ENCODE results near the gene BORCS5. TPM values are rescaled to one million over a fixed set of nuclear protein-coding genes. Genes with fewer than 3 reads are reported as not detected.

BORCS5 gene
- total RNA-seq, 4 donors from 2014 or later, result 7.6 to 20.4 (median 10.0) TPM

DNA sequence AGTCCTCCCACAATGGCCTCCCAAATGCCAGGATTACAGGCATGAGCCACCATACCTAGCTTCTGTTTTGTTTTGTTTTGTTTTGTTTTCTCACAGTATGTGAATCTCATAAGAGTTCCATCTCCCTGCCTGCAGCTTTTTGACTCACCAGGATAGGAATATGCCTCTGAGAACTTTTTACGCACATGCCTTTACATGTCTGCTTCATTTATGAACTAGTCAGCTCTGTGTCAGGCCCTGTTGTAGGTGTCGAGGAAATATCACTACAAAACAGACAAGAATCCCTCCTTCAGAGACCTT, 89.0 kb downstream of the BORCS5 start:
- Histone ChIP-seq H3K27me3 (no peaks in the 10 kb centered on the region), H3K9me3 (no peaks in the 10 kb centered on the region), H3K4me3 (no peak overlapping the region), H3K4me1 (peaks cover 0 to 62% (median 35%) of the 10 kb centered on the region in 3 donors), H3K27ac (no peak overlapping the region), H3K36me3 (no peaks in the 10 kb centered on the region)
- 30 to 57% methylated on average over 2 of the region's 2 CpGs for WGBS, 2 donors
- DNase-seq, result no peak
- intact Hi-C loops (cut with DNase I), result no loop called here
- TF ChIP-seq POLR2A (IDR thresholded peaks at IDR 0.05), result no peak
- TF ChIP-seq, protein P1, sequence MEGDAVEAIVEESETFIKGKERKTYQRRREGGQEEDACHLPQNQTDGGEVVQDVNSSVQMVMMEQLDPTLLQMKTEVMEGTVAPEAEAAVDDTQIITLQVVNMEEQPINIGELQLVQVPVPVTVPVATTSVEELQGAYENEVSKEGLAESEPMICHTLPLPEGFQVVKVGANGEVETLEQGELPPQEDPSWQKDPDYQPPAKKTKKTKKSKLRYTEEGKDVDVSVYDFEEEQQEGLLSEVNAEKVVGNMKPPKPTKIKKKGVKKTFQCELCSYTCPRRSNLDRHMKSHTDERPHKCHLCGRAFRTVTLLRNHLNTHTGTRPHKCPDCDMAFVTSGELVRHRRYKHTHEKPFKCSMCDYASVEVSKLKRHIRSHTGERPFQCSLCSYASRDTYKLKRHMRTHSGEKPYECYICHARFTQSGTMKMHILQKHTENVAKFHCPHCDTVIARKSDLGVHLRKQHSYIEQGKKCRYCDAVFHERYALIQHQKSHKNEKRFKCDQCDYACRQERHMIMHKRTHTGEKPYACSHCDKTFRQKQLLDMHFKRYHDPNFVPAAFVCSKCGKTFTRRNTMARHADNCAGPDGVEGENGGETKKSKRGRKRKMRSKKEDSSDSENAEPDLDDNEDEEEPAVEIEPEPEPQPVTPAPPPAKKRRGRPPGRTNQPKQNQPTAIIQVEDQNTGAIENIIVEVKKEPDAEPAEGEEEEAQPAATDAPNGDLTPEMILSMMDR (IDR thresholded peaks at IDR 0.05), result no peak

DNA sequence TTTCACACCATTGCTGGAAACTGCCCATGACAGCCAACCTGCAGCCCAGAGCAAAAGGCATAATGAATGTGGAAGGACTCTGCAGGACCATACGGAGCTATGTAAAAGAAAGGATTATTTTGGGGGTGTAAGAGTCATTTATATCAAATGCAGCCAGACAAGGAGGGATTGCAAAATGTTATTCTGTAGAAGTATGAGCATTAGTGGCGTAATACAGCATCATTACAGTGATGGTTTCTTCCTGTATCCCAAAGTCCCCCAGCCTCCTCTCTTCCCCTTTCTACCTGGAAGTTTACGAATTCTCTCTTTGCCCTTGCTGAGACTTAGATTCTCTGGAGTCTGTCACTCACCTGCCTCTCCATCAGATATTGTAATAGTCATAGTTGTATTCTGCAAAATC, 89.9 kb downstream of the BORCS5 start:
- H3K4me1 ChIP-seq, result peaks cover 0 to 52% (median 27%) of the 10 kb centered on the region in 3 donors
- WGBS, 2 donors, result 84 to 87% methylated on average over 3 of the region's 3 CpGs
- no peak for DNase-seq

DNA sequence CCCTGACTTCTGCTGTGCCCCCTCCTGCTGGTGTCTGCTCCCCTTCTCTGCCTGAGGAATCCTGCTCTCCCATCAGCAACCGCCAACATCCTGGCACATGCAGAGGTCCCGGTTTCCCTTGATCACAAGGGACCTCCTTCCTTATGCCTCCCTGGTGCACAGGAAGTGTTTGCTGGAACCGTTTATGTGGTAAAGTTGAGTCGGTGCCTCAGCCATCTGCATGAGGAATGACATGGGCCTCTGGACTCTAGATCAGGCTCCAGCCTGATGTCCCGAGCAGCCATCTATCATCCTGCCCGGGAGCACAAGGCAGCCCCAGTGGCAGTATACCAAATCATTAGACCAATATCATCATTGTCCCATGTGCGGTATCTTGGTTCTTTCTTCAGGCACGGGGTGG, 90.4 kb downstream of the BORCS5 start:
- 69 to 71% methylated on average over 5 to 8 of the region's 8 CpGs for WGBS, 2 donors
- no peak for DNase-seq

More for the DNA sequence above, 89.9 kb downstream of the BORCS5 start:
- intact Hi-C loops (cut with DNase I), result no loop called here
- Histone ChIP-seq H3K4me3 (no peak overlapping the region), H3K36me3 (no peaks in the 10 kb centered on the region), H3K27ac (no peak overlapping the region), H3K9me3 (no peaks in the 10 kb centered on the region), H3K27me3 (no peaks in the 10 kb centered on the region)
- TF ChIP-seq, protein P1 (IDR thresholded peaks at IDR 0.05), result no peak
- no peak for TF ChIP-seq POLR2A (IDR thresholded peaks at IDR 0.05)

DNA sequence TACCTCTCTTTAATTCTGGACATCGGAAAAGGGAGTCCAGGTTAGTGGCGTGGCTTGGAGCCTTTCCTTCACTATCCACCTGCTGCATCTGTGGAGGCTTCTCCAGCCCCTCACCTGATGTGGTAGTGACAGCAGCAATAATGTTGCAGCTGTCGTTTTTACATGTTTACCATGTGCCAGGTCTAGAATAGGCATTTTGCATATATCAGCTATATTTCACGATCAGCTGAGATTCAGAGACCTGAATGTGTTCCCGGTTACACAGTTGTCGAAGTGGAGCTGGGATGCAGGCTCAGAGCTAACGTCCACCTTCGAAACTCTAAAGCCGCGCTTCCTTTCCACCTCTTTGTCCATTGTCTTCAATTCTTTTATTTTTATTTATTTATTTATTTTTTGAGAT, 91.0 kb downstream of the BORCS5 start:
- TF ChIP-seq, protein P1 (IDR thresholded peaks at IDR 0.05), result no peak
- H3K27ac ChIP-seq, result no peak overlapping the region

More for the DNA sequence above, 90.4 kb downstream of the BORCS5 start:
- Histone ChIP-seq H3K4me1 (peaks cover 0 to 48% (median 24%) of the 10 kb centered on the region in 3 donors), H3K36me3 (no peaks in the 10 kb centered on the region), H3K4me3 (no peak overlapping the region), H3K27me3 (no peaks in the 10 kb centered on the region), H3K27ac (no peak overlapping the region), H3K9me3 (no peaks in the 10 kb centered on the region)
- TF ChIP-seq, protein P1 (IDR thresholded peaks at IDR 0.05), result no peak
- TF ChIP-seq POLR2A (IDR thresholded peaks at IDR 0.05), result no peak
- intact Hi-C loops (cut with DNase I), result no loop called here

DNA sequence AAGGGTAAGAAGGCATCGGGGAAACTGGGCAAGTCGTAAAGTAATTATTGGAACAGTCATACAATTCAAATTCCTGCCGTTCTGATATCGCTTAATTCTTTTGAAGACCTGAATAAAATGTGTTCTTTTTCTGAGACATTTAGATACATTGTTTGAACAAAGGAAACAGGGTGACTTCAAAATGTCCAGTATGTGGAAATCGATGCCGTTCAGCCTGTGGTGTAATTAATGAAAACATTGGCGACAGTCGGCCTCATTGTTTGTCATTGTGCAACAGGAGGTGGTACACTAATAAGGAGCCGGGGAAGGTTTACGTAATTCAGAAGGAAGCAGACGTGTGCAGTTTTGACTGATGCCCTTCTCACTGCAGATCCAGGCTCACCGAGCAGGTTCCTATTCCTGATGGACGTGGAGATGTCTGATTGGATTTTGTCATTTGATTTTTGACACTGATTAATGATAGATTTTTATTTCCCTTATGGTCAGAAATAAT, 92.7 kb downstream of the BORCS5 start:
- H3K4me1 ChIP-seq, result peaks cover 0 to 24% (median 4%) of the 10 kb centered on the region in 3 donors
- 31 to 50% methylated on average over 13 of the region's 13 CpGs for WGBS, 2 donors
- DNase-seq, result no peak
- intact Hi-C loops (cut with DNase I), result no loop called here
- no peak for TF ChIP-seq POLR2A (IDR thresholded peaks at IDR 0.05)
- TF ChIP-seq, protein P1 (IDR thresholded peaks at IDR 0.05), result no peak
- H3K4me3 ChIP-seq, result no peak overlapping the region
- no peaks in the 10 kb centered on the region for H3K27me3 ChIP-seq
- no peaks in the 10 kb centered on the region for H3K36me3 ChIP-seq
- H3K9me3 ChIP-seq, result no peaks in the 10 kb centered on the region
- H3K27ac ChIP-seq, result peak overlapping the region in 1 of 4 donors; percentile 33

More for the DNA sequence above, 91.0 kb downstream of the BORCS5 start:
- no peak for DNase-seq
- WGBS, 2 donors, result 93 to 97% methylated on average over 10 of the region's 10 CpGs
- H3K4me3 ChIP-seq, result no peak overlapping the region
- H3K27me3 ChIP-seq, result no peaks in the 10 kb centered on the region
- peaks cover 0 to 42% (median 18%) of the 10 kb centered on the region in 3 donors for H3K4me1 ChIP-seq
- intact Hi-C loops (cut with DNase I), result no loop called here
- no peaks in the 10 kb centered on the region for H3K36me3 ChIP-seq
- H3K9me3 ChIP-seq, result no peaks in the 10 kb centered on the region
